Endodermal cell (in vitro differentiated cells): ENCODE results near the gene BEST1. TPM values are rescaled to one million over a fixed set of nuclear protein-coding genes. Genes with fewer than 3 reads are reported as not detected.

ENCODE experiments used
- DNase-seq: peaks from one replicate; pipeline ENCODE4 v3.0.0-alpha.2; 2017
- H3K27ac ChIP-seq: 2 replicates; pipeline ENCODE4 v1.5.1; 2013; ENCODE audit warnings: mild to moderate bottlenecking, low read depth, low read length, moderate library complexity
- H3K27me3 ChIP-seq: 2 replicates; pipeline ENCODE4 v1.6.1; 2013; ENCODE audit warnings: mild to moderate bottlenecking, low read length, moderate library complexity; ENCODE audit not compliant: insufficient read depth, control insufficient read depth, poor library complexity, severe bottlenecking
- H3K36me3 ChIP-seq: 2 replicates; pipeline ENCODE4 v1.7.0; 2013; ENCODE audit warnings: mild to moderate bottlenecking, low read length, moderate library complexity; ENCODE audit not compliant: control insufficient read depth, insufficient read depth
- H3K4me1 ChIP-seq: one replicate; pipeline ENCODE4 v1.7.0; 2013; ENCODE audit warnings: low read length; ENCODE audit not compliant: control insufficient read depth, insufficient read depth
- H3K4me3 ChIP-seq: 2 replicates; pipeline ENCODE4 v1.5.1; 2013; ENCODE audit warnings: mild to moderate bottlenecking, low read length, moderate library complexity
- H3K9ac ChIP-seq: 2 replicates; pipeline ENCODE4 v1.6.1; 2013; ENCODE audit warnings: mild to moderate bottlenecking, low read length, moderate library complexity; ENCODE audit not compliant: poor library complexity, severe bottlenecking; ENCODE audit errors: extremely low read depth
- H3K9me3 ChIP-seq: 2 replicates; pipeline ENCODE4 v1.6.1; 2013; ENCODE audit warnings: mild to moderate bottlenecking, low read length, moderate library complexity; ENCODE audit not compliant: control insufficient read depth
- H3K27ac Mint-ChIP-seq: 2 replicates; pipeline ENCODE4 v1.8.0; 2020; ENCODE audit warnings: mixed read lengths
- H3K27me3 Mint-ChIP-seq: 2 replicates; pipeline ENCODE4 v1.8.0; 2021; ENCODE audit warnings: mild to moderate bottlenecking, mixed read lengths; ENCODE audit not compliant: insufficient read depth
- H3K36me3 Mint-ChIP-seq: 2 replicates; pipeline ENCODE4 v1.8.0; 2020; ENCODE audit warnings: low read depth, mixed read lengths
- H3K4me1 Mint-ChIP-seq: 2 replicates; pipeline ENCODE4 v1.8.0; 2020; ENCODE audit warnings: mixed read lengths
- H3K4me3 Mint-ChIP-seq: 2 replicates; pipeline ENCODE4 v1.8.0; 2020; ENCODE audit warnings: mild to moderate bottlenecking, moderate library complexity, mixed read lengths
- H3K9me3 Mint-ChIP-seq: 2 replicates; pipeline ENCODE4 v1.8.0; 2020; ENCODE audit warnings: mild to moderate bottlenecking, mixed read lengths
- WGBS, 2 experiments: methylation state at CpG; one replicate each; pipeline versions ENCODE4 v1.1.5 to v1.1.7; 2013; ENCODE audit warnings: missing lambda C conversion rate in 2 of 2, mixed read lengths in 1 of 2; ENCODE audit not compliant: insufficient coverage in 1 of 2, insufficient read length in 1 of 2; 5-methylcytosine and 5-hydroxymethylcytosine counted together
- long read RNA-seq, 4 experiments: library from polyadenylated mRNA in 2 of 4; library from RNA in 1 of 4; library from capped mRNA in 1 of 4; stranded (forward) in 3 of 4; unstranded in 1 of 4; transcript quantifications; one replicate each; pipeline ENCODE4 v2.0.0, GENCODE V29; 2020 to 2021; ENCODE audit warnings: inconsistent platforms in 1 of 4
- polyA plus RNA-seq, 2 experiments: library from polyadenylated mRNA; stranded (reverse); fragments of 50-300 nt; gene quantifications; one replicate each; pipeline ENCODE4 v1.2.3, GENCODE V29; 2013
- total RNA-seq, 2 donors: library from RNA; stranded (reverse); fragmentation: NEBNext Ultra II Directional in 1 of 2; extraction: Animal tissue kit (Norgen Biotek cat#: 25700) in 1 of 2; gene quantifications; 2 replicates in 1 of 2; 3 replicates in 1 of 2; pipeline ENCODE4 v1.2.1, GENCODE V29; 2021
- TF ChIP-seq, protein P1 (sequence below): fragments of 200-600 bp; sonication (generic); conservative IDR thresholded peaks from 2 replicates; pipeline ENCODE4 v1.5.0; 2021; ENCODE audit warnings: antibody characterized with exemption, mild to moderate bottlenecking

The BEST1 gene
- total RNA-seq = under 1 TPM; 0.26 to 0.40 TPM
- polyA plus RNA-seq (2013, experiment 1 of 2) = 0.82 TPM
- 0.75 TPM for polyA plus RNA-seq (2013, experiment 2 of 2)
- long read RNA-seq, experiment 1 = 0 reads
- long read RNA-seq, experiment 2 = 0 reads
- long read RNA-seq, experiment 3 = 0 reads
- long read RNA-seq, experiment 4 = 0 reads

DNA sequence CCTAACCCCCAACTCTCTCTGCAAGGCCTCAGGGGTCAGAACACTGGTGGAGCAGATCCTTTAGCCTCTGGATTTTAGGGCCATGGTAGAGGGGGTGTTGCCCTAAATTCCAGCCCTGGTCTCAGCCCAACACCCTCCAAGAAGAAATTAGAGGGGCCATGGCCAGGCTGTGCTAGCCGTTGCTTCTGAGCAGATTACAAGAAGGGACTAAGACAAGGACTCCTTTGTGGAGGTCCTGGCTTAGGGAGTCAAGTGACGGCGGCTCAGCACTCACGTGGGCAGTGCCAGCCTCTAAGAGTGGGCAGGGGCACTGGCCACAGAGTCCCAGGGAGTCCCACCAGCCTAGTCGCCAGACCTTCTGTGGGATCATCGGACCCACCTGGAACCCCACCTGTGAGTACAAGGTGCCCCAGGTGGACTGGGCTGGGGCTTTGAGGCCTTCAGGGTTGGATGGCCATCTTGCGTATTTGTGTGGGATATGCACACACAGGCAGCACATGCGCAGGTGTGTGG, at the start of gene BEST1:
TSS of gene BEST1 (plus strand) at position 317 of the 513 bp plus-strand sequence. CDS start 1,456 bp downstream, outside the sequence.
- H3K9me3 Mint-ChIP-seq = no peaks in the 10 kb centered on the region
- peaks cover 2% of the 10 kb centered on the region for H3K4me1 Mint-ChIP-seq
- TF ChIP-seq, protein P1, sequence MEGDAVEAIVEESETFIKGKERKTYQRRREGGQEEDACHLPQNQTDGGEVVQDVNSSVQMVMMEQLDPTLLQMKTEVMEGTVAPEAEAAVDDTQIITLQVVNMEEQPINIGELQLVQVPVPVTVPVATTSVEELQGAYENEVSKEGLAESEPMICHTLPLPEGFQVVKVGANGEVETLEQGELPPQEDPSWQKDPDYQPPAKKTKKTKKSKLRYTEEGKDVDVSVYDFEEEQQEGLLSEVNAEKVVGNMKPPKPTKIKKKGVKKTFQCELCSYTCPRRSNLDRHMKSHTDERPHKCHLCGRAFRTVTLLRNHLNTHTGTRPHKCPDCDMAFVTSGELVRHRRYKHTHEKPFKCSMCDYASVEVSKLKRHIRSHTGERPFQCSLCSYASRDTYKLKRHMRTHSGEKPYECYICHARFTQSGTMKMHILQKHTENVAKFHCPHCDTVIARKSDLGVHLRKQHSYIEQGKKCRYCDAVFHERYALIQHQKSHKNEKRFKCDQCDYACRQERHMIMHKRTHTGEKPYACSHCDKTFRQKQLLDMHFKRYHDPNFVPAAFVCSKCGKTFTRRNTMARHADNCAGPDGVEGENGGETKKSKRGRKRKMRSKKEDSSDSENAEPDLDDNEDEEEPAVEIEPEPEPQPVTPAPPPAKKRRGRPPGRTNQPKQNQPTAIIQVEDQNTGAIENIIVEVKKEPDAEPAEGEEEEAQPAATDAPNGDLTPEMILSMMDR = no peak
- H3K27ac ChIP-seq = peak within 1 kb of the TSS; percentile 76
- H3K4me3 ChIP-seq = no peak within 1 kb of the TSS
- H3K27me3 Mint-ChIP-seq = peaks cover 13% of the 10 kb centered on the region
- no peak within 1 kb of the TSS for H3K27ac Mint-ChIP-seq
- H3K9ac ChIP-seq = no peak within 1 kb of the TSS
- H3K36me3 Mint-ChIP-seq = no peaks in the 10 kb centered on the region
- no peaks in the 10 kb centered on the region for H3K36me3 ChIP-seq
- H3K27me3 ChIP-seq = peaks cover 15% of the 10 kb centered on the region
- H3K4me1 ChIP-seq = no peaks in the 10 kb centered on the region
- no peak within 1 kb of the TSS for H3K4me3 Mint-ChIP-seq
- no peaks in the 10 kb centered on the region for H3K9me3 ChIP-seq
- DNase-seq = no peak
- 90 to 98% methylated on average over 7 to 8 of the region's 8 CpGs for WGBS, 2 experiments

DNA sequence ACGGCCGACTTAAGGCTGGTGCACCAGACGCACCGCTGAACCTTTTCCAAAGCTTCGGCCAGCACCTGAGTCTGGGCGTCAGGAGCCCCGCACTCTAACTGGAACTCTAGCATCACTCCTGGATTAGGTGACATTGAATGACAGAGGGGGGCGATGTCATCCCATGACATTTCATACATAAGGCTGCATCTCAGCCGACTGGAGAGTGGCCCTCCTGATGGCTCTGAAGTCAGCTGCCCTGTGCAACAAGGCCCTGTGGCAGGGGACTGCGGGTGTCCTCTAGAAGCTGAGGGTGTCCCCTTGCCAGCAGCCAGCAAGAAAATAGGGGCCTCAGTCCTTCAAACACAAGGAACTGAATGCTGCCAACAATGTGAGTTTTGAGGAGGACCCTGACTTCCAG, 48.8 kb upstream of the BEST1 start:
- TF ChIP-seq, protein P1 = peak; percentile 25
- Mint-ChIP-seq H3K27me3 (no peaks in the 10 kb centered on the region), H3K9me3 (no peaks in the 10 kb centered on the region), H3K4me1 (peaks cover 6% of the 10 kb centered on the region), H3K36me3 (peaks cover 6% of the 10 kb centered on the region), H3K27ac (no peak overlapping the region), H3K4me3 (no peak overlapping the region)
- Histone ChIP-seq H3K4me1 (no peaks in the 10 kb centered on the region), H3K4me3 (no peak overlapping the region), H3K27me3 (no peaks in the 10 kb centered on the region), H3K36me3 (no peaks in the 10 kb centered on the region), H3K9ac (no peak overlapping the region), H3K27ac (no peak overlapping the region), H3K9me3 (no peaks in the 10 kb centered on the region)
- no peak for DNase-seq
- WGBS, 2 experiments = 92 to 94% methylated on average over 10 of the region's 10 CpGs

DNA sequence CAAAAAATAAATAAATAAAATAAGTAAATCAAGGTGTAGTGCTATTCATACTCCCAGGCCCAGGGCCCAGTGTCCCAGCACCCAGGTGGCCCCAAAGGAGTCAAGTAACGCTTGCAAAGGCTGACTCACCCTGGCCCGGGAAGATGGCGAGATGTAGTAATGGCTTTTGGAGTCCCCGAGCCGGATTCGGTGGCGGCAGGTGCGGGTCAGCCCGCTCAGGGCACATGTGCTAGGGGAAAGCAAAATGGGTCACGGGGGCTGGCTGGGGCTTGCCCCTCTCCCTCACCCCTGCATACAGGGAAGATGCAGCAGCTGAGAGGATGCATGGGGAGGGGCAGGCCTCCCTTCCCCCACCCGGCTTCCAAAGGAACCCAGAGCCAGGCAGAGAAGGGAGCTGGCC, 47.8 kb upstream of the BEST1 start:
- Mint-ChIP-seq H3K36me3 (peaks cover 10% of the 10 kb centered on the region), H3K27ac (no peak overlapping the region), H3K27me3 (no peaks in the 10 kb centered on the region), H3K9me3 (no peaks in the 10 kb centered on the region), H3K4me3 (no peak overlapping the region), H3K4me1 (peaks cover 6% of the 10 kb centered on the region)
- WGBS, 2 experiments = 88 to 97% methylated on average over 4 to 11 of the region's 11 CpGs
- TF ChIP-seq, protein P1 = no peak
- Histone ChIP-seq H3K27me3 (no peaks in the 10 kb centered on the region), H3K4me1 (peaks cover 5% of the 10 kb centered on the region), H3K9ac (no peak overlapping the region), H3K36me3 (no peaks in the 10 kb centered on the region), H3K4me3 (no peak overlapping the region), H3K9me3 (no peaks in the 10 kb centered on the region), H3K27ac (no peak overlapping the region)
- no peak for DNase-seq
